Bronchial epithelial cell (primary cell): Measurements from ENCODE around the gene B4GALT5. TPM values are rescaled to one million over a fixed set of nuclear protein-coding genes. Genes with fewer than 3 reads are reported as not detected.

ENCODE experiments used
- DNase-seq: peaks from one replicate; pipeline ENCODE4 v3.0.0-alpha.2; 2010; ENCODE audit warnings: low read depth
- FAIRE-seq: peaks from 2 replicates; lab custom pipeline; 2011; peaks lifted over from hg19 to GRCh38; lab: Jason Lieb, UNC
- H3K27me3 ChIP-seq: 2 replicates; pipeline ENCODE4 v1.5.1; 2011; ENCODE audit warnings: low read length; ENCODE audit not compliant: control insufficient read depth, insufficient read depth
- H3K36me3 ChIP-seq: 2 replicates; pipeline ENCODE4 v1.5.1; 2011; ENCODE audit warnings: low read length; ENCODE audit not compliant: control insufficient read depth, insufficient read depth
- H3K4me3 ChIP-seq: 2 replicates; pipeline ENCODE4 v1.5.1; 2011; ENCODE audit warnings: mild to moderate bottlenecking, low read depth, low read length, control low read depth
- total RNA-seq: library from RNA; depleted of rRNA; stranded (reverse); fragments of >200 nt; gene quantifications from 2 replicates; pipeline ENCODE4 v1.2.1, GENCODE V29; 2014
- TF ChIP-seq, protein P1 (sequence below): IDR thresholded peaks from 2 replicates; pipeline ENCODE4 v1.5.1; 2011; ENCODE audit warnings: mild to moderate bottlenecking, moderate library complexity, low read length, control low read depth, inconsistent platforms; ENCODE audit not compliant: insufficient read depth, severe bottlenecking

Gene B4GALT5
- total RNA-seq, 1 donor from 2014 or later: 9.7 TPM

DNA sequence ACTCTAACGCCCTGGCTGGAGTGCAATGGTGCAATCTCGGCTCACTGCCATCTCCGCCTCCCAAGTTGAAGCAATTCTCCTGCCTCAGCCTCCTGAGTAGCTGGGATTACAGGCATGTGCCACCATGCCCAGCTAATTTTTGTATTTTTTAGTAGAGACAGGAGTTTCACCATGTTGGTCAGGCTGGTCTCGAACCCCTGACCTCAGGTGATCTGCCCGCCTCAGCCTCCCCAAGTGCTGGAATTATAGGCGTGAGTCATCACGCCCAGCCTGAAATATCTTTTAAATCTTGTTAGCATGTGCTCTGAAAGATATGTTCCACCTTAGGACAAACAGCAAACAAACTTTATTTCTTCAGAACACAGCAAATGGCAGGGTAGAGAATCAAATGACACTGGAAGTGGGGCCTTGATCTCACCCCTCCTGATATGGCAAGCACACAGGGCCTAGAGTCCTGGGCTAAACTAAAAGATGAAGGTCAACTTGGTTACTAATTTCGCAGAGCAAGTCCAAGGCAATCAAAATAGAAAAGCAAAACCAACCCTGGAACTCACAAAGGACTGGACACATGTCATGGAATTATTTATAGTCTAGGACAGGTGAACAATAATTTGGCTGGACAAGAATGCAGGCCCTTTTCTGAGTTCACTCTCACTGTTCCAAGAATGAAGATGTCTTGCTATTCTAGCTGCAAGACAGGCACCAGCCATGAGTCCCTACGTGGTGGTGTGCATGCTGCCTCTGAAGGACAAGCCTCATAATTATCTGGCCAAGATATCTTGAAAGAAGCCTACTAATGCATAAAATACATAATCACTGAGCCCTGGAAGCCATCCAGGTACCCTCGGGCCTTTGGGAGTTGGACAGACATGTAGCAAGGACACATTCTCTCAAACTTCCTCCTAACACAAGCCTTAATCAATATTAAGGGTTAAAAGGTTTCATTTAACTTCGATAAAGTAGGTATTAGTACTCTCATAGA, 35.6 kb downstream of the B4GALT5 start:
- Histone ChIP-seq H3K36me3 (no peaks in the 10 kb centered on the region), H3K4me3 (no peak overlapping the region), H3K27me3 (no peaks in the 10 kb centered on the region)
- no peak for DNase-seq
- FAIRE-seq: no peak
- TF ChIP-seq, protein P1, sequence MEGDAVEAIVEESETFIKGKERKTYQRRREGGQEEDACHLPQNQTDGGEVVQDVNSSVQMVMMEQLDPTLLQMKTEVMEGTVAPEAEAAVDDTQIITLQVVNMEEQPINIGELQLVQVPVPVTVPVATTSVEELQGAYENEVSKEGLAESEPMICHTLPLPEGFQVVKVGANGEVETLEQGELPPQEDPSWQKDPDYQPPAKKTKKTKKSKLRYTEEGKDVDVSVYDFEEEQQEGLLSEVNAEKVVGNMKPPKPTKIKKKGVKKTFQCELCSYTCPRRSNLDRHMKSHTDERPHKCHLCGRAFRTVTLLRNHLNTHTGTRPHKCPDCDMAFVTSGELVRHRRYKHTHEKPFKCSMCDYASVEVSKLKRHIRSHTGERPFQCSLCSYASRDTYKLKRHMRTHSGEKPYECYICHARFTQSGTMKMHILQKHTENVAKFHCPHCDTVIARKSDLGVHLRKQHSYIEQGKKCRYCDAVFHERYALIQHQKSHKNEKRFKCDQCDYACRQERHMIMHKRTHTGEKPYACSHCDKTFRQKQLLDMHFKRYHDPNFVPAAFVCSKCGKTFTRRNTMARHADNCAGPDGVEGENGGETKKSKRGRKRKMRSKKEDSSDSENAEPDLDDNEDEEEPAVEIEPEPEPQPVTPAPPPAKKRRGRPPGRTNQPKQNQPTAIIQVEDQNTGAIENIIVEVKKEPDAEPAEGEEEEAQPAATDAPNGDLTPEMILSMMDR: no peak

DNA sequence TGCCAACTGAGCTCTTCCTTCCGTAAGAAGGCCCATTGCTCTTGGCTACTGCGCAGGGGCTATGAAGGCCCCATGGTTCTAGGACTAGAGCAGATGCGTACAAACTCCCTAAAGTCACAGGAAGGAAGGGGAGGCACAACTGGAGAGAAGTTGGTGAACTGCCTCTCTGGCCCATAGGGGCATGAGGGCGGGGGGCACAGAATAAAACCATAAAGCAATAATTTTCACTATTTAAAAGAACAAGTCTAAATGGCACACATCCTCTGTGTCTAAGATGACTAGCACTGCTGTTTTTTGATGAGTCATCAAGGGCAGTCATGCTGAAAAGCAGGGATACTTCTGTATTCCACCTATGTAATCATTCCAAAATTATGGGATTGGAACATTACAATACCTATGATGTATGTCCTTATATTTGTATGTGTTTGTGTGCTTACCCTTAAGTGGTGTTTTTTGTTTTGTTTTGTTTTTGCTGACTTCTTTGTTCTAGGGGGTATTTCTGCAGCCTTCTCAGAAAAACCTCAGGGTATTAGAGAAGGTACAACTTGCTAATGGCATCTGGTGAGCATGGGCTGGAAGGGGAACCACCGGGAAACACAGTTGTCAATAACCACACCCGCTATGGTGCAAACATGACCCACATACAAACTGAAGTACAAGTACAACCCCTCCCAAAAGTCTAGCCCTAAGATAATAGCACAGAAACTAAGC, 36.9 kb downstream of the B4GALT5 start:
- Histone ChIP-seq H3K27me3 (no peaks in the 10 kb centered on the region), H3K36me3 (no peaks in the 10 kb centered on the region), H3K4me3 (no peak overlapping the region)
- DNase-seq: peak; percentile 78
- no peak for FAIRE-seq
- TF ChIP-seq, protein P1: no peak

DNA sequence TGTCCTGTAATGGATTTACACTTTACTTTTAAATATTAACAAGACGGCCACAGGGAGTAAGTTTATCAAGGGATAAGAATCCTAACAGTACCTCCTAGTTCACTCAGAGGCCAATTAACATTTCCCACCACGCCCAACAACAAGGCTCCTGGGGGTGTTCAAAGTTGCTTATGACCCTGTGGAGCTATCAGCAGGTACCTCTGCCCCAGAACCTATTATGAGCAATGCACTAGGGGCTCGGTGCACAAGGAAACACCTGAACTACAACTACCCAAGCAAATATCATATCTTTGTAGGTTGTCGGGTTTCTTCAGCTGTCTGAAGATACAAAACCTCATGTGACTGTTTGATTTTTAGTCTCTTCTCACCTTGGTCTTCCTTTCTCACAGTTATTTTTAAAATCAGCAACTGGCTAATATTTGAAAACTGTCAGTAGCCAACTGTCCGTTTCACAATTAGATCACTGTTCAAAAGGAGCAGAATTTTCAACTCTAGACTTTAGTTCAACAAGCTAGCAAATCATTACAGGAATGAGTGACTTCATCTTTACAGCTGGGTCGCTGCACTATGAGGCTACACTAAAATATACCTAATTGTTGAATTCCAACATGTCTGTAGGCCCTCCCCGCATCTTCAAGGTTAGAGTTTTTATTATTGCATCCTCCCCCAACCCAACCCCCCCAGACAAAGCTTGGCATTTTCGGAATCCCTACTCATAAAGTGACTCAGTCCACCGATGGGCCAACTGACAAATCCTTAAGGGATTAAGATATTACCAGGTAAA, 38.1 kb downstream of the B4GALT5 start:
- DNase-seq (no peak), FAIRE-seq (no peak)
- TF ChIP-seq, protein P1: no peak
- Histone ChIP-seq H3K4me3 (no peak overlapping the region), H3K36me3 (no peaks in the 10 kb centered on the region), H3K27me3 (no peaks in the 10 kb centered on the region)

DNA sequence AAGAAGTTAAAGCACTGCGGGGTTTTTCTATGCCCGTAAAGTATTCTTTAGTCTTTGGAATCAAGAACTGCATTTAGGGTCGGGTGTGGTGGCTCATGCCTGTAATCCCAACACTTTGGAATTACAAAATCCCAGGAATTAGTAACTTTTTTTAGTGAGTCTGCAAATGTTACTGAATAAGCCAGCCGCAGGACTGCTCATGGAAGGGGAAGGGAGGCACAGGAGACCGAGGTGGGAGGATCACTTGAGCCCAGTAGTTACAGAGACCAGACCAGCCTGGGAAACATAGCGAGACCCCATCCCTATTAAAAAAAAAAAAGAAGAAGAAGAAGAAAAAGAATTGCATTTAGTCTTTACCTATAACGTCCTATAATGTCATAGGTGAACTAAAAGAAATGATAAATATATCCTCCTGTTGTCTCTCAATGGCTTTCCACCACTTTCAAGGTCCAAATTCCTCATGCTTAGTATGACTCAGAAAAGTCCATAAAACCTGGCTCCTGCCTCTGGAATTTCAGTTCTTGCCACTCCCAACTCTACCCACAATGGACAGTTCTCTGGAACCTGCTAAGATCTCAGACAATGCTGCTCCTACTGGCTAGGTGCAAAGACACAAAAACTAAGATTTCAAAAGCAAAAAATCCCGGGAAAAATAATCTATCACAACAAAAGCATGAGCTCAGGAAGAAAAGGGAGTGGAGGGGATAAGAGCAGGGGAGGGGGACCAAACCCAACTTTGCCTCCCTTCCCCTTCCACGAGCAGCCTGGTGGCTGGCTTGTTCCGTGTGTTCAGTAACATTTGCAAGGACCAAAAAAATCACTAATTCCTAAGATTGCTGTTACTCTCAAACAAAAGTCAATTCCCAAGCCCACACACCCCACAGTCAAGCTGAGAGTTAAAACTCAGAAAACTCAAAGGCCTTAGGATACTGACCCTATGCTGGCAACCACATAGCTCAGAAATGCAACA, 39.0 kb downstream of the B4GALT5 start:
- FAIRE-seq (no peak), DNase-seq (peak; percentile 56)
- no peak overlapping the region for H3K4me3 ChIP-seq

More for the DNA sequence above, 39.0 kb downstream of the B4GALT5 start:
- no peaks in the 10 kb centered on the region for H3K27me3 ChIP-seq
- TF ChIP-seq, protein P1: peak; percentile 2
- no peaks in the 10 kb centered on the region for H3K36me3 ChIP-seq
